SK-N-SH (cell line): Measurements from ENCODE around the gene LHX5. TPM values are rescaled to one million over a fixed set of nuclear protein-coding genes. Genes with fewer than 3 reads are reported as not detected.

Experiments used
- CTCF ChIA-PET: fragments of 300-600, 350-600 bp; formaldehyde crosslinking; extraction: SDS; loops from one replicate; lab custom pipeline; 2021; lab: Yijun Ruan, JAX
- POLR2A ChIA-PET: fragments of 350-600 bp; sonication (Branson Sonifier 250); formaldehyde crosslinking; extraction: SDS; loops from one replicate; lab custom pipeline; 2020; ENCODE audit warnings: antibody characterized with exemption, inconsistent platforms; lab: Yijun Ruan, JAX
- DNase-seq: peaks from one replicate; pipeline ENCODE4 v3.0.0; 2012
- H2AFZ ChIP-seq: fragments of 200-600 bp; sonication (generic); 2 replicates; pipeline ENCODE4 v1.8.1; 2016; ENCODE audit warnings: antibody characterized with exemption, mild to moderate bottlenecking, low read depth
- H3F3A ChIP-seq: fragments of 200-600 bp; sonication (generic); replicated peaks from 2 replicates; pipeline ENCODE3; 2016; ENCODE audit warnings: antibody characterized with exemption, mild to moderate bottlenecking; ENCODE audit not compliant: insufficient read depth
- H3K27ac ChIP-seq, 2 experiments: fragments of 200-500 bp in 1 of 2; fragments of 200-600 bp in 1 of 2; sonication (Bioruptor generic) in 1 of 2; sonication (generic), shearing (Covaris generic) in 1 of 2; 2 replicates each; pipeline versions ENCODE4 v1.5.1 to v1.6.1; 2014 to 2016; ENCODE audit warnings: low read depth in 2 of 2, inconsistent platforms in 1 of 2, low read length in 1 of 2, mild to moderate bottlenecking in 1 of 2, mixed read lengths in 1 of 2
- H3K27me3 ChIP-seq: fragments of 200-600 bp; sonication (generic), shearing (Covaris generic); 2 replicates; pipeline ENCODE4 v1.6.1; 2016; ENCODE audit warnings: mixed run types; ENCODE audit not compliant: insufficient read depth
- H3K36me3 ChIP-seq, 2 experiments: fragments of 200-500 bp in 1 of 2; fragments of 200-600 bp in 1 of 2; sonication (Bioruptor generic) in 1 of 2; sonication (generic) in 1 of 2; replicated peaks in 1 of 2; 2 replicates each; pipeline versions ENCODE3 to v1.5.1; 2014 to 2016; ENCODE audit warnings: low read length in 1 of 2, mild to moderate bottlenecking in 1 of 2; ENCODE audit not compliant: insufficient read depth in 2 of 2, control insufficient read depth in 1 of 2
- H3K4me1 ChIP-seq, 2 experiments: fragments of 200-500 bp in 1 of 2; fragments of 200-600 bp in 1 of 2; sonication (Bioruptor generic) in 1 of 2; sonication (generic), shearing (Covaris generic) in 1 of 2; 2 replicates each; pipeline versions ENCODE4 v1.5.1 to v1.6.1; 2014 to 2016; ENCODE audit warnings: low read depth in 1 of 2, low read length in 1 of 2, mixed run types in 1 of 2; ENCODE audit not compliant: insufficient read depth in 2 of 2, control insufficient read depth in 1 of 2
- H3K4me2 ChIP-seq: fragments of 200-600 bp; sonication (generic), shearing (Covaris generic); 2 replicates; pipeline ENCODE4 v1.6.1; 2017; ENCODE audit warnings: mixed run types
- H3K4me3 ChIP-seq, 2 experiments: fragments of 200-500 bp in 1 of 2; fragments of 200-600 bp in 1 of 2; sonication (Bioruptor generic) in 1 of 2; sonication (generic), shearing (Covaris generic) in 1 of 2; 2 replicates each; pipeline versions ENCODE4 v1.5.1 to v1.8.1; 2014 to 2016; ENCODE audit warnings: low read depth in 2 of 2, inconsistent platforms in 1 of 2, low read length in 1 of 2, mild to moderate bottlenecking in 1 of 2, mixed read lengths in 1 of 2, moderate library complexity in 1 of 2
- H3K79me2 ChIP-seq: fragments of 200-600 bp; sonication (generic); 2 replicates; pipeline ENCODE4 v1.8.1; 2017; ENCODE audit warnings: mild to moderate bottlenecking; ENCODE audit not compliant: insufficient read depth
- H3K9ac ChIP-seq: fragments of 200-600 bp; sonication (generic); 2 replicates; pipeline ENCODE4 v1.6.1; 2017; ENCODE audit warnings: mixed run types
- H3K9me2 ChIP-seq: fragments of 200-600 bp; sonication (generic); 2 replicates; pipeline ENCODE4 v1.6.1; 2017; ENCODE audit warnings: mixed run types
- H3K9me3 ChIP-seq: fragments of 200-600 bp; sonication (generic); 2 replicates; pipeline ENCODE4 v1.6.1; 2017; ENCODE audit warnings: mixed run types, mild to moderate bottlenecking, moderate library complexity
- H4K20me1 ChIP-seq: fragments of 200-600 bp; sonication (generic); 2 replicates; pipeline ENCODE4 v1.6.1; 2017; ENCODE audit warnings: mild to moderate bottlenecking, mixed run types; ENCODE audit not compliant: insufficient read depth
- CHD2 ChIP-seq: fragments of 150-350 bp; IDR thresholded peaks from 2 replicates; pipeline ENCODE4 v1.6.1; 2018; ENCODE audit warnings: low read length; ENCODE audit not compliant: partially characterized antibody
- EZH2phosphoT487 ChIP-seq: fragments of 200-600 bp; sonication (generic); IDR thresholded peaks from 2 replicates; pipeline ENCODE4 v1.6.1; 2017; ENCODE audit warnings: low read depth, mixed run types, mild to moderate bottlenecking, antibody characterized with exemption, moderate library complexity, borderline replicate concordance
- FOXJ3 ChIP-seq: sonication (generic); formaldehyde crosslinking; IDR thresholded peaks from 2 replicates; pipeline ENCODE4 v1.5.1; 2020; ENCODE audit warnings: mild to moderate bottlenecking, missing genetic modification reagents
- FOXM1 ChIP-seq: IDR thresholded peaks from 2 replicates; pipeline ENCODE4 v1.4.0; 2012; ENCODE audit warnings: low read depth, mild to moderate bottlenecking
- IRF3 ChIP-seq: fragments of 150-350 bp; IDR thresholded peaks from 2 replicates; pipeline ENCODE4 v1.6.1; 2016; ENCODE audit warnings: mild to moderate bottlenecking, low read depth, low read length
- JUND ChIP-seq: IDR thresholded peaks from 2 replicates; pipeline ENCODE4 v1.4.0; 2012
- MXI1 ChIP-seq: IDR thresholded peaks from 2 replicates; pipeline ENCODE4 v1.6.1; 2012; ENCODE audit warnings: mild to moderate bottlenecking, low read depth, low read length, improper control_type of control experiment
- REST ChIP-seq: IDR thresholded peaks from 2 replicates; pipeline ENCODE4 v1.6.1; 2012; ENCODE audit warnings: mild to moderate bottlenecking, low read depth, low read length, moderate library complexity
- TEAD4 ChIP-seq: IDR thresholded peaks from 2 replicates; pipeline ENCODE4 v1.4.0; 2012; ENCODE audit warnings: mild to moderate bottlenecking, borderline replicate concordance; ENCODE audit not compliant: insufficient read depth
- WGBS: methylation state at CpG from one replicate; pipeline ENCODE4 v1.1.6; 2017; ENCODE audit warnings: low lambda C conversion rate; 5-methylcytosine and 5-hydroxymethylcytosine counted together
- polyA plus RNA-seq, 3 experiments: library from polyadenylated mRNA; depleted of rRNA; stranded (reverse); fragments of >200 nt; gene quantifications; 2 replicates each; pipeline ENCODE4 v1.2.3, GENCODE V29; 2012
- TF ChIP-seq, protein P1 (sequence below): IDR thresholded peaks from 2 replicates; pipeline ENCODE4; 2012
- TF ChIP-seq, protein P2 (sequence below): IDR thresholded peaks from 2 replicates; pipeline ENCODE4 v1.4.0; 2012; ENCODE audit warnings: low read depth, borderline replicate concordance
- TF ChIP-seq, protein P3 (sequence below): fragments of 150-350 bp; IDR thresholded peaks from 2 replicates; pipeline ENCODE4 v1.6.1; 2017; ENCODE audit warnings: antibody characterized with exemption, low read length, low read depth, borderline replicate concordance
- TF ChIP-seq, protein P4 (sequence below): IDR thresholded peaks from 2 replicates; pipeline ENCODE4 v1.4.0; 2012; ENCODE audit warnings: low read depth, borderline replicate concordance

The LHX5 gene
- polyA plus RNA-seq, 1 of the 3 experiments (the other 2 are of a cell fraction), result not detected

DNA sequence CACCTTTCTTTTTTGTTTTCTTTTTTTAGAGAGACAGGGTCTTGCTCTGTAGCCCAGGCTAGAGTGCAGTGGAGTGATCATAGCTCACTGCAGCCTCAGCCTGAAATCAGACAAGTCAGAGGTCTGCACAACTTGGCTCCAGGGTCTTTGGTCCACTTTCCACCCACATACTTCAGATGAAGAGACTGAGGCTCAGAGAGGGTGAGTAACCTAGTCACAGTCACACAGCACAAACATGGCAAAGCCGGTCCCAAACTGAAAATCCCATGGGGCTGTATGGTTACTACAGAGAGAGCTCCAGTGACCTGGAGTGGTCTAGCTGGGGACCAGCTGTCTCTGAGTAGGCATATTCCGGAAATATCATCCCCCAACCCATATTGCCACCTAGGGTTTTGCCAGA, 19.2 kb downstream of the LHX5 start:
- TF ChIP-seq, protein P1, sequence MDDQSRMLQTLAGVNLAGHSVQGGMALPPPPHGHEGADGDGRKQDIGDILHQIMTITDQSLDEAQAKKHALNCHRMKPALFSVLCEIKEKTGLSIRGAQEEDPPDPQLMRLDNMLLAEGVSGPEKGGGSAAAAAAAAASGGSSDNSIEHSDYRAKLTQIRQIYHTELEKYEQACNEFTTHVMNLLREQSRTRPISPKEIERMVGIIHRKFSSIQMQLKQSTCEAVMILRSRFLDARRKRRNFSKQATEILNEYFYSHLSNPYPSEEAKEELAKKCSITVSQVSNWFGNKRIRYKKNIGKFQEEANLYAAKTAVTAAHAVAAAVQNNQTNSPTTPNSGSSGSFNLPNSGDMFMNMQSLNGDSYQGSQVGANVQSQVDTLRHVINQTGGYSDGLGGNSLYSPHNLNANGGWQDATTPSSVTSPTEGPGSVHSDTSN, result no peak
- TF ChIP-seq JUND, result no peak
- no peak for TF ChIP-seq TEAD4
- no peak for TF ChIP-seq FOXM1
- TF ChIP-seq, protein P2, sequence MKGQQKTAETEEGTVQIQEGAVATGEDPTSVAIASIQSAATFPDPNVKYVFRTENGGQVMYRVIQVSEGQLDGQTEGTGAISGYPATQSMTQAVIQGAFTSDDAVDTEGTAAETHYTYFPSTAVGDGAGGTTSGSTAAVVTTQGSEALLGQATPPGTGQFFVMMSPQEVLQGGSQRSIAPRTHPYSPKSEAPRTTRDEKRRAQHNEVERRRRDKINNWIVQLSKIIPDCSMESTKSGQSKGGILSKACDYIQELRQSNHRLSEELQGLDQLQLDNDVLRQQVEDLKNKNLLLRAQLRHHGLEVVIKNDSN, result no peak
- no peak for TF ChIP-seq EZH2phosphoT487
- TF ChIP-seq, protein P3, sequence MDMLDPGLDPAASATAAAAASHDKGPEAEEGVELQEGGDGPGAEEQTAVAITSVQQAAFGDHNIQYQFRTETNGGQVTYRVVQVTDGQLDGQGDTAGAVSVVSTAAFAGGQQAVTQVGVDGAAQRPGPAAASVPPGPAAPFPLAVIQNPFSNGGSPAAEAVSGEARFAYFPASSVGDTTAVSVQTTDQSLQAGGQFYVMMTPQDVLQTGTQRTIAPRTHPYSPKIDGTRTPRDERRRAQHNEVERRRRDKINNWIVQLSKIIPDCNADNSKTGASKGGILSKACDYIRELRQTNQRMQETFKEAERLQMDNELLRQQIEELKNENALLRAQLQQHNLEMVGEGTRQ, result no peak
- no peak for TF ChIP-seq IRF3
- no peak for TF ChIP-seq REST
- no peak for TF ChIP-seq FOXJ3 (CRISPR knock-in tag)
- no peak for TF ChIP-seq MXI1
- no peak for TF ChIP-seq CHD2
- TF ChIP-seq, protein P4, sequence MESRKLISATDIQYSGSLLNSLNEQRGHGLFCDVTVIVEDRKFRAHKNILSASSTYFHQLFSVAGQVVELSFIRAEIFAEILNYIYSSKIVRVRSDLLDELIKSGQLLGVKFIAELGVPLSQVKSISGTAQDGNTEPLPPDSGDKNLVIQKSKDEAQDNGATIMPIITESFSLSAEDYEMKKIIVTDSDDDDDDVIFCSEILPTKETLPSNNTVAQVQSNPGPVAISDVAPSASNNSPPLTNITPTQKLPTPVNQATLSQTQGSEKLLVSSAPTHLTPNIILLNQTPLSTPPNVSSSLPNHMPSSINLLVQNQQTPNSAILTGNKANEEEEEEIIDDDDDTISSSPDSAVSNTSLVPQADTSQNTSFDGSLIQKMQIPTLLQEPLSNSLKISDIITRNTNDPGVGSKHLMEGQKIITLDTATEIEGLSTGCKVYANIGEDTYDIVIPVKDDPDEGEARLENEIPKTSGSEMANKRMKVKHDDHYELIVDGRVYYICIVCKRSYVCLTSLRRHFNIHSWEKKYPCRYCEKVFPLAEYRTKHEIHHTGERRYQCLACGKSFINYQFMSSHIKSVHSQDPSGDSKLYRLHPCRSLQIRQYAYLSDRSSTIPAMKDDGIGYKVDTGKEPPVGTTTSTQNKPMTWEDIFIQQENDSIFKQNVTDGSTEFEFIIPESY, result no peak
- ChIA-PET POLR2A (no interaction called here), CTCF (interaction anchor here (0.8 to 2.3 kb wide), 4 partner anchors 10 to 460 kb away, joined by 3 to 21 read pairs (median 7); no protein-coding TSS in a partner anchor)
- no peaks in the 10 kb centered on the region for H3K9me3 ChIP-seq
- H3F3A ChIP-seq, result no peaks in the 10 kb centered on the region
- no peak overlapping the region for H2AFZ ChIP-seq
- H3K9ac ChIP-seq, result no peak overlapping the region
- DNase-seq, result no peak
- no peak overlapping the region for H3K4me3 ChIP-seq
- peaks cover 10% of the 10 kb centered on the region; the same call in 1 of the 2 replicates for H3K27me3 ChIP-seq
- no peak overlapping the region for H3K4me2 ChIP-seq
- no peaks in the 10 kb centered on the region; a peak in 1 of 4 replicates for H3K4me1 ChIP-seq
- no peaks in the 10 kb centered on the region for H3K36me3 ChIP-seq
- H4K20me1 ChIP-seq, result no peaks in the 10 kb centered on the region
- H3K79me2 ChIP-seq, result no peaks in the 10 kb centered on the region
- 60% methylated on average over 1 of the region's 2 CpGs for WGBS
- no peaks in the 10 kb centered on the region for H3K9me2 ChIP-seq
- H3K27ac ChIP-seq, result no peak overlapping the region
